ENCODE data around the gene BRME1.

The BRME1 gene

DNA sequence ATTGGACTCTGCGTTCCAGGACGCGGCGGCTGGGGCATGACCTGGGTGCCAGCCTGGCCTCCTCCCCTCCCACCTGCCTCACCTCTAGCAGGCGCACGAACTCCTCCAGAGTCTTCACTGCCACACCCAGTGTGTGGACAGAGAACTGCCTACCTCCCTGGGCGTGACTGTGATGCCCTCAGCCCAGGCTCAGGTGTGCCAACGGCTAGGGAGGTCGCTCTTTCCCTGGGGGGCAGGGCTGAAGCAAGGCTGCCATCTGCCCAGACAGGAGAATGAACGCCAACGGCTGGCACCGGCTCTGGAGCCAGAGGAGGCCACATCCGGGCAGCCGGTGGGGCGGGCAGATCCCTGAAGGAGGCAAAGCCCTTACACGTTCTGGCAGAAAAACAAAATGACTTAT lies 17.6 kb downstream of the BRME1 start:
- WGBS, 2 experiments: 90% methylated on average over 16 of the region's 16 CpGs
- no peaks in the 10 kb centered on the region for H3K9me3 ChIP-seq (ENCODE audit: control insufficient read depth, low read length)
- no peaks in the 10 kb centered on the region for H3K36me3 ChIP-seq (ENCODE audit: control insufficient read depth, insufficient read depth, low read length)
- no peak overlapping the region for H3K4me3 ChIP-seq (ENCODE audit: insufficient read depth, low read depth, low read length)
- H3K27me3 ChIP-seq (ENCODE audit: control insufficient read depth, insufficient read depth, low read length, poor library complexity, severe bottlenecking): no peaks in the 10 kb centered on the region
- no peak overlapping the region for H3K27ac ChIP-seq (ENCODE audit: insufficient read depth, low read depth, low read length, poor library complexity, severe bottlenecking)
- no peaks in the 10 kb centered on the region for H3K4me1 ChIP-seq (ENCODE audit: control insufficient read depth, insufficient read depth, low read length)

DNA sequence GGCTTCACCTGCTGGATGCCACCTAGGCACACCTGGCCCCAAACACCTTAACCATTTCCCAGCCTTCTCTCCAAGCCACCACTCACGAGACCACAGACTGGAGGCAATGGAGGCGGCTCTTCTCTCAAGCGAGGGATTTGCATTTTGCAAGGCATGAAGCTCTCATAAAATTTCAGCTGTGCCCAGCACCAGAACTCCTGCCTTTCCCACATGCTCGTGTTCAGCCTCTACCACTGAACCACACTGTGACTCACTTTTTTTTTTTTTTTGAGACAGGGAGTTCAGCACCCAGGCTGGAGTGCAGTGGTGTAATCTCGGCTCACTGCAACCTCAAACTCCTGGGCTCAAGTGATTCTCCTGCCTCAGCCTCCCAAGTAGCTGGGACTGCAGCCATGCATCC lies 18.4 kb downstream of the BRME1 start:
- H3K36me3 ChIP-seq (ENCODE audit: control insufficient read depth, insufficient read depth, low read length): no peaks in the 10 kb centered on the region
- H3K27me3 ChIP-seq (ENCODE audit: control insufficient read depth, insufficient read depth, low read length, poor library complexity, severe bottlenecking): no peaks in the 10 kb centered on the region
- 82 to 84% methylated on average over 5 of the region's 5 CpGs for WGBS, 2 experiments
- H3K4me1 ChIP-seq (ENCODE audit: control insufficient read depth, insufficient read depth, low read length): no peaks in the 10 kb centered on the region
- H3K4me3 ChIP-seq (ENCODE audit: insufficient read depth, low read depth, low read length): no peak overlapping the region
- no peak overlapping the region for H3K27ac ChIP-seq (ENCODE audit: insufficient read depth, low read depth, low read length, poor library complexity, severe bottlenecking)
- no peaks in the 10 kb centered on the region for H3K9me3 ChIP-seq (ENCODE audit: control insufficient read depth, low read length)

DNA sequence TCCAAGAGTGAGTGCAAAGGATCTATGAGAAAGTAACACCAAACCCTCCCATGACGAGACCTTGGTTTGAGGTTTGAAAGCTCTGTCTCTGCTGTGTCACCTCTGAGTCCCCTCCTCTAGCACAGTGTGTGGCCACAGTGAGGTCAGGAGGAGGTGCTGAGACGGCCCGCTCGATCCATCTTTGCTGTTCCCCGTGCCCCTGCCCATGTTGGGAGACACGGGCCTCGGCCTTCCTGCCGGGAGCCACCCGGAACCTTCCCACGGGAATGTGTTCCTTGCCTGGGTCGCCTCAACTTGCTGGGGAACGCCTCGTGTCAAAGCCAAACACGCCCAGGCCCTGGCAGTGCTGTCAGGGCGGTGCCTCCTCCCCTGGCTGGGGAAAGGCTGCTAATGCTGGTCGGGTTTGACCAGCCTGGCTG lies 18.9 kb downstream of the BRME1 start:
- no peak overlapping the region for H3K4me3 ChIP-seq (ENCODE audit: insufficient read depth, low read depth, low read length)

DNA sequence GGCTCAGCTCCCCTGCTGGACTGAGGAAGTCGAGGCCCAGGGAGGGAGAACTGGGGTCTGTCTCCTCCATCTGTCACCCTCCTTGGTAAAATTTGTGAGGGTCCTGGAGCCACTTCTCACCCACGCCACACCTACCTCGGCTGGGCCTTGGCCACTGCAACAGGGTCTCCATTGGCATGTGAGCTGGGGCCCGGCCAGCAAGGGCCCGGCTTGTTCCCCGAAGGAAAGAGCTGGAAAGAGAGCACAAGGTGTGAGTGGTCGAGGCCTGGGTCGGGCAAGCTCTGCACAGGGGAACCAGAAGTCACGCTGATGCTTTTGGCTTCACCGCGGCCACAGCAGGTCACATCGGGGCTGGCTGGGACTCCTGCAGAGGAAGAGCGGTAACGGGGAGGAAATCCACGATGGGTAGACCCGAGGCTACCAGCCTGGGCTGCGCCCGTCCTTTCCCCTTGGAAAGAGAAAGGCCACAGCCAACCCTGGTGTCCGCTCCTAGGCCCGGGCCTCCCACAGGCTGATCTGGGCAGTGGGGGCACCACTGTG lies 20.0 kb downstream of the BRME1 start:
- Histone ChIP-seq H3K9me3 (ENCODE audit: control insufficient read depth, low read length) (no peaks in the 10 kb centered on the region), H3K4me3 (ENCODE audit: insufficient read depth, low read depth, low read length) (no peak overlapping the region), H3K27me3 (ENCODE audit: control insufficient read depth, insufficient read depth, low read length, poor library complexity, severe bottlenecking) (no peaks in the 10 kb centered on the region), H3K27ac (ENCODE audit: insufficient read depth, low read depth, low read length, poor library complexity, severe bottlenecking) (no peak overlapping the region), H3K36me3 (ENCODE audit: control insufficient read depth, insufficient read depth, low read length) (no peaks in the 10 kb centered on the region), H3K4me1 (ENCODE audit: control insufficient read depth, insufficient read depth, low read length) (peaks cover 15% of the 10 kb centered on the region)
- WGBS, 2 experiments: 92 to 94% methylated on average over 20 of the region's 20 CpGs

More for the DNA sequence above, 18.9 kb downstream of the BRME1 start:
- Histone ChIP-seq H3K9me3 (ENCODE audit: control insufficient read depth, low read length) (no peaks in the 10 kb centered on the region), H3K27me3 (ENCODE audit: control insufficient read depth, insufficient read depth, low read length, poor library complexity, severe bottlenecking) (no peaks in the 10 kb centered on the region), H3K36me3 (ENCODE audit: control insufficient read depth, insufficient read depth, low read length) (no peaks in the 10 kb centered on the region), H3K27ac (ENCODE audit: insufficient read depth, low read depth, low read length, poor library complexity, severe bottlenecking) (no peak overlapping the region), H3K4me1 (ENCODE audit: control insufficient read depth, insufficient read depth, low read length) (peaks cover 5% of the 10 kb centered on the region)
- whole genome bisulfite sequencing, 2 experiments: 77 to 78% methylated on average over 16 of the region's 16 CpGs

DNA sequence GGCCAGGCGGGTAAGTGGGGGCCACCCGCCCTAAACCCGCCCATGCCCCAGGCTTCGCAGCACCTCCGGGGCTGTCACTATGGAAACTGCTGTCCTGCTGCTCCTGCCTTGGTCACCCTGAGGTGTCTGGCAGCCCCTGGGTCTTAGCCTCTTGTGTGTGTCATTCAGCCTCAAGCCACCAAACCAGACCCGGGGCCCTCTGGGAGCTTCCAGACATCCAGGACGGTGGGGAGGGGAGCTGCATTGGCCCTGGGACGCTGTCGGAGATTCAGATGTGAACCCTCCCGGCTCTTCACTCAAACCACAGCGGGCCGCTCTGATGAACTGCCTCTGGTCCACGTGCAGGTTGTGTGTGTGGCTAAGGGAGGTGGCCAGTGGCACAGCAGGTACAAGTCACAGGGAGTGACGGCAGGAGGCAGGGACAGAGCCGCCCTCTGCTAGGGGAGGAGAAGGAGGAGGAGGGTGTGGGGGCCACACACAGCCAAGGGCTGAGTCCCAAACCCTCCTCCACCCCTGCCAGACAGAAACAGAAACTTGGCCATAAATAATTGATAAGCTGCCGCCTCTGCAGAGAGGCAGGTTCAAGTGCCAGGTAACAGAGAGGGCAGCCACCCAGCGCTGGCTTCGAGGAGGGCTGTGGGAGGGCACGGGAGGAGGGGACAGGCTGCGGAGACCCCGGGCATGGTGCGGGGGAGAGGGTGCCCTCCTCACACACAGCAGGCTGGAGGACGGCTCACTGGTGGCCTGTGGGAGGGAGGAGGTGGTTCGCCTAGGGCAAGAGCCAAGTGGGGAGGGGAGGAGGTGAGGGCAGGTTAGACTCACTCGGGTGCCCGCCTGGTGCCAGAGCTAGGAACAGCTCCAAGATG lies 21.0 kb downstream of the BRME1 start:
- H3K4me3 ChIP-seq (ENCODE audit: insufficient read depth, low read depth, low read length): no peak overlapping the region
- peaks cover 21% of the 10 kb centered on the region for H3K4me1 ChIP-seq (ENCODE audit: control insufficient read depth, insufficient read depth, low read length)
- H3K27me3 ChIP-seq (ENCODE audit: control insufficient read depth, insufficient read depth, low read length, poor library complexity, severe bottlenecking): no peaks in the 10 kb centered on the region
- no peak overlapping the region for H3K27ac ChIP-seq (ENCODE audit: insufficient read depth, low read depth, low read length, poor library complexity, severe bottlenecking)
- H3K9me3 ChIP-seq (ENCODE audit: control insufficient read depth, low read length): no peaks in the 10 kb centered on the region
- WGBS, 2 experiments: 84 to 85% methylated on average over 26 of the region's 26 CpGs
- no peaks in the 10 kb centered on the region for H3K36me3 ChIP-seq (ENCODE audit: control insufficient read depth, insufficient read depth, low read length)

DNA sequence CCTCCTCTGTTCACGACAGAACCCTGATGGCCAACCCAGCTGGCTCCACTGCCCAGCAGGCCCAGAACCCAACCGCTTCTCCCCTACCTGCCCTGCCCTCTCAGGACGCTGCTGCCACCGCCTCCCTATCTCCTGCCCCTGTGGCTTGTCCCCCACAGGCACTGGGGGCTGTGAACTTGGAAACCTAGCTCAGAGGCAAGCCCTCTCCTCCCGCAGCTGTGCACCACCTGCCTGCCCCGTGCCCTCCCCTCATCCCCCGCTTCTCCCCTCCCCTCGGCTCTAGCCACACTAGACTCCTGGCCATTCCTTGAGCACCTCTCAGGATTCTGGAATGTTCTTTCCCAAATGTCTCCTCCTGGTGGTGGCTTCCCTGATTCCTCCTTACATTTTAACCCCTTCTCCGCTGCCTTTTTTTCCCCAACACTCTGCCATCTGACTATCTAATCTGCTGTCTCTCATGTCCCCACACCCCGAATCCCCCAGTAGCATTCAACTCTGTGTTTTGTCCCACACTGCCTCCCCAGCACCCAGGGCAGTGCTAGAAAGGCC lies 22.3 kb downstream of the BRME1 start:
- WGBS, 2 experiments: 81 to 87% methylated on average over 10 of the region's 10 CpGs
- Histone ChIP-seq H3K27ac (ENCODE audit: insufficient read depth, low read depth, low read length, poor library complexity, severe bottlenecking) (no peak overlapping the region), H3K27me3 (ENCODE audit: control insufficient read depth, insufficient read depth, low read length, poor library complexity, severe bottlenecking) (peaks cover 5% of the 10 kb centered on the region), H3K4me3 (ENCODE audit: insufficient read depth, low read depth, low read length) (no peak overlapping the region), H3K36me3 (ENCODE audit: control insufficient read depth, insufficient read depth, low read length) (no peaks in the 10 kb centered on the region), H3K9me3 (ENCODE audit: control insufficient read depth, low read length) (no peaks in the 10 kb centered on the region), H3K4me1 (ENCODE audit: control insufficient read depth, insufficient read depth, low read length) (peaks cover 21% of the 10 kb centered on the region)

DNA sequence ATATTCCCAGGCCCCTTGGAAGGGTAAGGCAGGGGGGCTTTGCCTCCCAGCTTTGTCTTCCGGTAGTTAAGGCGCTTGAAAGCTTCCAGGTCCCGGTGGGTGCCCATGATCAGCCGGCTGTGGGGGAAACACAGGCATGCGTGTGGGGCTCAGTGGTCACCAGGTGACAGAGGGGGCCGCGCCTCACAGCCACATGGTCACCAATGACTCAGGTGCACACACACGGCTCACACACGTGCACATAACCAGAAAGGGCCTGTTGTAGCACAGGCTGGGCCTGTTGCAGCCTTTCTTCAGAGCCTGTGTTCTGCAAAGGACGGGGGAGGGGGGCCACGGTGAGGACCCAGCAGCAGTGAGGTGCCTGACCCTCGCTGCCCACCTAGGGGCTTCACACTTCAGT lies 23.1 kb downstream of the BRME1 start:
- H3K27ac ChIP-seq (ENCODE audit: insufficient read depth, low read depth, low read length, poor library complexity, severe bottlenecking): no peak overlapping the region
- no peaks in the 10 kb centered on the region for H3K9me3 ChIP-seq (ENCODE audit: control insufficient read depth, low read length)
- H3K36me3 ChIP-seq (ENCODE audit: control insufficient read depth, insufficient read depth, low read length): no peaks in the 10 kb centered on the region
- 90 to 93% methylated on average over 12 of the region's 12 CpGs for WGBS, 2 experiments
- no peak overlapping the region for H3K4me3 ChIP-seq (ENCODE audit: insufficient read depth, low read depth, low read length)
- H3K27me3 ChIP-seq (ENCODE audit: control insufficient read depth, insufficient read depth, low read length, poor library complexity, severe bottlenecking): peaks cover 6% of the 10 kb centered on the region
- H3K4me1 ChIP-seq (ENCODE audit: control insufficient read depth, insufficient read depth, low read length): peaks cover 21% of the 10 kb centered on the region

DNA sequence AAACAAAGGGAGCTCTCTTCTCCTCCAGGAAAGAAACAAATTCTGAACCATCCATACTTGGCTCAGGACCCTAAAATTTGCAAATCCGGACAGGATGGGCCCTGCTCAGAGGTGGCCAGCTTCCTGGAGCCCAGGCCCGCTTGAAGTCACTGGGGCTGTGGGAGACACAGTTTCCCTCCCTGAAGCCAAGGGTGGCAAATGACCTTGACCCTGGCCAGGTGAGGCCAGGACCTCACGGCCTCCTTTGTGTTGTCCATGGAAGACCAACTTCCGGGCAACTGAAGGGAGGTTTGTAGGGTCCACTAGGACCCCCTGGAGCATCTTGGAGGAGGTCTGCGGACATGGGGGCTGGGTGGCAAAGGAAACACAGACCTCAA lies 23.5 kb downstream of the BRME1 start:
- Histone ChIP-seq H3K27me3 (ENCODE audit: control insufficient read depth, insufficient read depth, low read length, poor library complexity, severe bottlenecking) (peaks cover 6% of the 10 kb centered on the region), H3K27ac (ENCODE audit: insufficient read depth, low read depth, low read length, poor library complexity, severe bottlenecking) (no peak overlapping the region), H3K4me3 (ENCODE audit: insufficient read depth, low read depth, low read length) (no peak overlapping the region), H3K9me3 (ENCODE audit: control insufficient read depth, low read length) (no peaks in the 10 kb centered on the region), H3K4me1 (ENCODE audit: control insufficient read depth, insufficient read depth, low read length) (peaks cover 21% of the 10 kb centered on the region), H3K36me3 (ENCODE audit: control insufficient read depth, insufficient read depth, low read length) (no peaks in the 10 kb centered on the region)
- 89 to 95% methylated on average over 5 of the region's 5 CpGs for WGBS, 2 experiments

DNA sequence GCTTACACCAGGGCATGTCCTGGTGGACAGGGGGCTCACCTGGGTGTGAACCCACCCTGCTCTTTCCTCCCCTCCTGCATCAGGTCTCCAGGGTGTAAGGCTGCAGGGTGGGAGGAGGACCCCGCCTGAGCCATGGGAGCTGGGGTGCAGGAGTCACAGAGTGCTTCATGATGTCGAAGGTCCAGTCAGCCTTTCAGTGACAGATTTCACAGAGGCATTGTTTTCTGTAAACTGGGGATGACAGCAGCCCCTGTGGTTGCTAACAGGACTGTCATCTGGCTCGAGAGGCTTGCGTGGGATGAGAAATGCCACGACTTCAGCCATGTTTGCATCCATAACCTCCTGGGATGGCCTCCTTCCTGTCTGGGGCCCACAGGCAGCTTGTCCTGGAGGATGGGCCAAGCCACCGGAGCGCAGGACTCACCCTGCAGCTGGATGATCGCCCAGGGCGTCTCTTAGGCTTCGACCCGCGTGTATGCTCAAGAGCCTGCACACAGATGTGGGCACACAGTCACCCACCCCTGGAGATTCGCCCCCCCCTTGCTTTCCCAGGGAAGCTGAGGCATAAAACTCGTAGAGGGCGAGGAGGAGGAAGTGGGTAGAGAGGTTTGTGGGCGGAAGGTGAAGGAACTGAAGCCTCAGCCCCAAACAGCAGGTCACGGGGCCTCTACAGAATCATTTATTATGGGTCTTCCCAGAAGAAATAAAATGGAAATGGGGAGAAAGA lies 24.1 kb downstream of the BRME1 start:
- no peak overlapping the region for H3K4me3 ChIP-seq (ENCODE audit: insufficient read depth, low read depth, low read length)
- 66 to 69% methylated on average over 17 of the region's 17 CpGs for WGBS, 2 experiments
- H3K27me3 ChIP-seq (ENCODE audit: control insufficient read depth, insufficient read depth, low read length, poor library complexity, severe bottlenecking): peaks cover 11% of the 10 kb centered on the region
- H3K36me3 ChIP-seq (ENCODE audit: control insufficient read depth, insufficient read depth, low read length): no peaks in the 10 kb centered on the region
- H3K27ac ChIP-seq (ENCODE audit: insufficient read depth, low read depth, low read length, poor library complexity, severe bottlenecking): peak overlapping the region; percentile 74
- peaks cover 23% of the 10 kb centered on the region for H3K4me1 ChIP-seq (ENCODE audit: control insufficient read depth, insufficient read depth, low read length)
- H3K9me3 ChIP-seq (ENCODE audit: control insufficient read depth, low read length): no peaks in the 10 kb centered on the region

DNA sequence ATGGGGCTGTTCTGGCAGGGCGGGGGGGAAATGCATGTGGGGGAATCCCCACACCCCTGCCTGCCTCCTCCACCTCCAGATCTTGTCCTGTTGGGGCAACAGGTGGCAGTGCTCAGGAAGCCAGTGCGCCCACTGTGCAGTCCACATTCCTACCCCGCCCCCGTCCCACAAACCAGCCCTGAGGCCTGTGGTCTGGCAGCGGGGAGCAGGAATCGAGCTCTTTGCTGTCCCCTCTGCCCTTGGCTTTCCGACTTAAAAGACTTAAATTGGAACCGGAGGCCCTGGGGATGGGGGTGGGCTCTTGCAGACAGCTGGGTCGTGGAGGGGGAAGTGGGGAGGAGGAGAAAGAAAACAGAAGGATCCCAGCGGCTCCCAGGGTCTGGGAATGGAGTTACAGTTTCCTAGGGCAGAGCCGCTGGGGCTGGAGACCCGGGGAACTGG lies 24.6 kb downstream of the BRME1 start:
- peak overlapping the region; percentile 74 for H3K27ac ChIP-seq (ENCODE audit: insufficient read depth, low read depth, low read length, poor library complexity, severe bottlenecking)
- peaks cover 17% of the 10 kb centered on the region for H3K27me3 ChIP-seq (ENCODE audit: control insufficient read depth, insufficient read depth, low read length, poor library complexity, severe bottlenecking)
- H3K36me3 ChIP-seq (ENCODE audit: control insufficient read depth, insufficient read depth, low read length): no peaks in the 10 kb centered on the region
- 7 to 9% methylated on average over 12 of the region's 12 CpGs for WGBS, 2 experiments
- peaks cover 27% of the 10 kb centered on the region for H3K4me1 ChIP-seq (ENCODE audit: control insufficient read depth, insufficient read depth, low read length)
- no peak overlapping the region for H3K4me3 ChIP-seq (ENCODE audit: insufficient read depth, low read depth, low read length)
- no peaks in the 10 kb centered on the region for H3K9me3 ChIP-seq (ENCODE audit: control insufficient read depth, low read length)
